Vagina (tissue), 2 donors: ENCODE data around the gene CDH26.

Source experiments
- POLR2A ChIP-seq, 2 donors: fragments of 450-650 bp; IDR thresholded peaks; one replicate each; pipeline ENCODE4 v1.6.1; 2017; ENCODE audit warnings: antibody characterized with exemption in 2 of 2, mild to moderate bottlenecking in 2 of 2, moderate library complexity in 2 of 2
- TF ChIP-seq, protein P1 (sequence below), 3 experiments: fragments of 450-650 bp in 2 of 3; fragments of 200-600 bp in 1 of 3; sonication (generic) in 1 of 3; IDR thresholded peaks; one replicate each; pipeline ENCODE4 v1.5.1; 2017 to 2019; ENCODE audit warnings: antibody characterized with exemption in 3 of 3, mild to moderate bottlenecking in 2 of 3, moderate library complexity in 2 of 3

DNA sequence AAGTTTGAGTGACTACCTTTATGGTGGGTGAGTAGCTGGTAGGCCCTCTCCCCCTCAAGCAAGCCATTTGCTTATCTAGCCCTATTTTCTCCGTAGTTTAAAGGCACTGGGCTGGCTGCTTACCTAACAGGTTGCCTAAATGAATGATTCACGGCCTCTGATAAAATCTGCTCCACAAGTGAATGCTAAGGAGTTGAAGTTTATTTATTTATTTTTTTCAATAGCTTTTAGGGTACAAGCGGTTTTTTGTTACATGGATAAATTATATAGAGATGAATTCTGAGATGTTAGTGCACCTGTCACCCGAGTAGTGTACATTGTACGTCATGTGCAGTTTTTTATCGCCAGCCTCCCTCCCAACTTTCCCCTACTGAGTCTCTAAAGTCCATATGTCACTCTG, 8.3 kb upstream of the CDH26 start:
- TF ChIP-seq, protein P1, sequence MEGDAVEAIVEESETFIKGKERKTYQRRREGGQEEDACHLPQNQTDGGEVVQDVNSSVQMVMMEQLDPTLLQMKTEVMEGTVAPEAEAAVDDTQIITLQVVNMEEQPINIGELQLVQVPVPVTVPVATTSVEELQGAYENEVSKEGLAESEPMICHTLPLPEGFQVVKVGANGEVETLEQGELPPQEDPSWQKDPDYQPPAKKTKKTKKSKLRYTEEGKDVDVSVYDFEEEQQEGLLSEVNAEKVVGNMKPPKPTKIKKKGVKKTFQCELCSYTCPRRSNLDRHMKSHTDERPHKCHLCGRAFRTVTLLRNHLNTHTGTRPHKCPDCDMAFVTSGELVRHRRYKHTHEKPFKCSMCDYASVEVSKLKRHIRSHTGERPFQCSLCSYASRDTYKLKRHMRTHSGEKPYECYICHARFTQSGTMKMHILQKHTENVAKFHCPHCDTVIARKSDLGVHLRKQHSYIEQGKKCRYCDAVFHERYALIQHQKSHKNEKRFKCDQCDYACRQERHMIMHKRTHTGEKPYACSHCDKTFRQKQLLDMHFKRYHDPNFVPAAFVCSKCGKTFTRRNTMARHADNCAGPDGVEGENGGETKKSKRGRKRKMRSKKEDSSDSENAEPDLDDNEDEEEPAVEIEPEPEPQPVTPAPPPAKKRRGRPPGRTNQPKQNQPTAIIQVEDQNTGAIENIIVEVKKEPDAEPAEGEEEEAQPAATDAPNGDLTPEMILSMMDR (IDR thresholded peaks at IDR 0.05), result no peak
- no peak for TF ChIP-seq POLR2A (IDR thresholded peaks at IDR 0.05)
